HG03354 (cell line): Measurements from ENCODE around the gene MCCC2.
"Not testable (repeated sequence)": the region's sequence is repeated elsewhere in the genome, so short reads cannot be mapped to it uniquely, and the experiment has no call there.

Experiments used
- ATAC-seq: cut with Tn5 transposase; IDR thresholded peaks from one replicate; pipeline ENCODE4 v1.9.1; 2021; ENCODE audit warnings: mild to moderate bottlenecking; ENCODE audit not compliant: unreplicated experiment, poor library complexity, severe bottlenecking

MCCC2 gene

GRCh38 chr5:71586941-71587765 lies at the start of gene MCCC2:
MCCC2 (plus strand) TSS chr5:71587340; CDS start chr5:71587426, 86 bp downstream.
- ATAC-seq = peak; percentile 98

GRCh38 chr5:71537687-71538086 lies 49.5 kb upstream of the MCCC2 start:
- ATAC-seq = no peak

- ATAC-seq = not testable (repeated sequence)
These were observed 36.3 kb upstream of the MCCC2 start for GRCh38 chr5:71550885-71551284.

- not testable (repeated sequence) for ATAC-seq
These were observed 35.6 kb upstream of the MCCC2 start for GRCh38 chr5:71551582-71551981.

GRCh38 chr5:71552026-71552749 lies 35.0 kb upstream of the MCCC2 start:
- ATAC-seq = not testable (repeated sequence)

GRCh38 chr5:71563161-71563560 lies 24.0 kb upstream of the MCCC2 start:
- no peak for ATAC-seq

GRCh38 chr5:71564895-71565294 lies 22.2 kb upstream of the MCCC2 start:
- ATAC-seq = no peak

GRCh38 chr5:71569748-71570509 lies 17.2 kb upstream of the MCCC2 start:
- no peak for ATAC-seq

GRCh38 chr5:71571811-71572210 lies 15.3 kb upstream of the MCCC2 start:
- not testable (repeated sequence) for ATAC-seq

GRCh38 chr5:71573591-71573990 lies 13.5 kb upstream of the MCCC2 start:
- ATAC-seq = no peak

- ATAC-seq = not testable (repeated sequence)
These were observed 11.6 kb upstream of the MCCC2 start for GRCh38 chr5:71575588-71575987.

GRCh38 chr5:71576241-71576640 lies 10.9 kb upstream of the MCCC2 start:
- no peak for ATAC-seq

GRCh38 chr5:71577839-71578238 lies 9.3 kb upstream of the MCCC2 start:
- not testable (repeated sequence) for ATAC-seq

- no peak for ATAC-seq
These were observed 4.1 kb upstream of the MCCC2 start for GRCh38 chr5:71582945-71583584.

GRCh38 chr5:71586052-71586940 lies 844 bp upstream of the MCCC2 start:
- ATAC-seq = peak; percentile 17

- ATAC-seq = peak; percentile 24
These were observed 809 bp downstream of the MCCC2 start for GRCh38 chr5:71587766-71588532.

- no peak for ATAC-seq
These were observed 1.4 kb downstream of the MCCC2 start for GRCh38 chr5:71588533-71588885.

GRCh38 chr5:71589903-71590302 lies 2.8 kb downstream of the MCCC2 start:
- no peak for ATAC-seq
